Measurements from ENCODE around the gene SCN3A.

The SCN3A gene

GRCh38 chr2:165082479-165082878, 121.4 kb downstream of the SCN3A start:
- H3K4me1 ChIP-seq (ENCODE audit: control insufficient read depth in 1 of 2, insufficient read depth in 2 of 2, low read length in 2 of 2), result no peaks in the 10 kb centered on the region
- no peaks in the 10 kb centered on the region for H3K9me3 ChIP-seq (ENCODE audit: control insufficient read depth in 1 of 2, low read length in 2 of 2)
- H3K4me3 ChIP-seq (ENCODE audit: low read depth in 1 of 2, low read length in 2 of 2), result no peak overlapping the region
- H3K27ac ChIP-seq (ENCODE audit: low read depth, low read length), result no peak overlapping the region
- no peaks in the 10 kb centered on the region for H3K36me3 ChIP-seq (ENCODE audit: control insufficient read depth in 1 of 2, insufficient read depth in 2 of 2, low read length in 2 of 2)
- no peak overlapping the region for H3K9ac ChIP-seq (ENCODE audit: low read depth in 1 of 2, low read length in 2 of 2)
- H3K27me3 ChIP-seq (ENCODE audit: control insufficient read depth in 1 of 2, insufficient read depth in 2 of 2, low read length in 2 of 2), result no peaks in the 10 kb centered on the region

GRCh38 chr2:165081276-165081675, 122.6 kb downstream of the SCN3A start:
- no peak overlapping the region for H3K27ac ChIP-seq (ENCODE audit: low read depth, low read length)
- no peaks in the 10 kb centered on the region for H3K9me3 ChIP-seq (ENCODE audit: control insufficient read depth in 1 of 2, low read length in 2 of 2)
- H3K9ac ChIP-seq (ENCODE audit: low read depth in 1 of 2, low read length in 2 of 2), result no peak overlapping the region
- H3K4me1 ChIP-seq (ENCODE audit: control insufficient read depth in 1 of 2, insufficient read depth in 2 of 2, low read length in 2 of 2), result no peaks in the 10 kb centered on the region
- no peak overlapping the region for H3K4me3 ChIP-seq (ENCODE audit: low read depth in 1 of 2, low read length in 2 of 2)
- H3K36me3 ChIP-seq (ENCODE audit: control insufficient read depth in 1 of 2, insufficient read depth in 2 of 2, low read length in 2 of 2), result no peaks in the 10 kb centered on the region
- no peaks in the 10 kb centered on the region for H3K27me3 ChIP-seq (ENCODE audit: control insufficient read depth in 1 of 2, insufficient read depth in 2 of 2, low read length in 2 of 2)

GRCh38 chr2:165079432-165079831, 124.4 kb downstream of the SCN3A start:
- Histone ChIP-seq H3K27me3 (ENCODE audit: control insufficient read depth in 1 of 2, insufficient read depth in 2 of 2, low read length in 2 of 2) (no peaks in the 10 kb centered on the region), H3K4me3 (ENCODE audit: low read depth in 1 of 2, low read length in 2 of 2) (no peak overlapping the region), H3K9me3 (ENCODE audit: control insufficient read depth in 1 of 2, low read length in 2 of 2) (peaks cover 0 to 9% of the 10 kb centered on the region in 2 donors), H3K4me1 (ENCODE audit: control insufficient read depth in 1 of 2, insufficient read depth in 2 of 2, low read length in 2 of 2) (no peaks in the 10 kb centered on the region), H3K36me3 (ENCODE audit: control insufficient read depth in 1 of 2, insufficient read depth in 2 of 2, low read length in 2 of 2) (no peaks in the 10 kb centered on the region), H3K9ac (ENCODE audit: low read depth in 1 of 2, low read length in 2 of 2) (no peak overlapping the region), H3K27ac (ENCODE audit: low read depth, low read length) (no peak overlapping the region)

- no peaks in the 10 kb centered on the region for H3K4me1 ChIP-seq (ENCODE audit: control insufficient read depth in 1 of 2, insufficient read depth in 2 of 2, low read length in 2 of 2)
- no peak overlapping the region for H3K9ac ChIP-seq (ENCODE audit: low read depth in 1 of 2, low read length in 2 of 2)
- H3K27ac ChIP-seq (ENCODE audit: low read depth, low read length), result no peak overlapping the region
- H3K9me3 ChIP-seq (ENCODE audit: control insufficient read depth in 1 of 2, low read length in 2 of 2), result peaks cover 0 to 13% of the 10 kb centered on the region in 2 donors
- H3K36me3 ChIP-seq (ENCODE audit: control insufficient read depth in 1 of 2, insufficient read depth in 2 of 2, low read length in 2 of 2), result no peaks in the 10 kb centered on the region
- H3K4me3 ChIP-seq (ENCODE audit: low read depth in 1 of 2, low read length in 2 of 2), result no peak overlapping the region
- H3K27me3 ChIP-seq (ENCODE audit: control insufficient read depth in 1 of 2, insufficient read depth in 2 of 2, low read length in 2 of 2), result no peaks in the 10 kb centered on the region
Measured at GRCh38 chr2:165078913-165079312, 124.9 kb downstream of the SCN3A start.

- H3K27me3 ChIP-seq (ENCODE audit: control insufficient read depth in 1 of 2, insufficient read depth in 2 of 2, low read length in 2 of 2), result no peaks in the 10 kb centered on the region
Measured at GRCh38 chr2:165074884-165075283, 129.0 kb downstream of the SCN3A start.

GRCh38 chr2:165074323-165074722, 129.5 kb downstream of the SCN3A start:
- H3K27ac ChIP-seq (ENCODE audit: low read depth, low read length), result no peak overlapping the region
- no peaks in the 10 kb centered on the region for H3K27me3 ChIP-seq (ENCODE audit: control insufficient read depth in 1 of 2, insufficient read depth in 2 of 2, low read length in 2 of 2)
- no peak overlapping the region for H3K4me3 ChIP-seq (ENCODE audit: low read depth in 1 of 2, low read length in 2 of 2)
- no peaks in the 10 kb centered on the region for H3K4me1 ChIP-seq (ENCODE audit: control insufficient read depth in 1 of 2, insufficient read depth in 2 of 2, low read length in 2 of 2)
- H3K36me3 ChIP-seq (ENCODE audit: control insufficient read depth in 1 of 2, insufficient read depth in 2 of 2, low read length in 2 of 2), result no peaks in the 10 kb centered on the region
- no peak overlapping the region for H3K9ac ChIP-seq (ENCODE audit: low read depth in 1 of 2, low read length in 2 of 2)
- H3K9me3 ChIP-seq (ENCODE audit: control insufficient read depth in 1 of 2, low read length in 2 of 2), result peaks cover 0 to 13% of the 10 kb centered on the region in 2 donors

More at GRCh38 chr2:165074884-165075283, 129.0 kb downstream of the SCN3A start:
- Histone ChIP-seq H3K9ac (ENCODE audit: low read depth in 1 of 2, low read length in 2 of 2) (no peak overlapping the region), H3K4me1 (ENCODE audit: control insufficient read depth in 1 of 2, insufficient read depth in 2 of 2, low read length in 2 of 2) (no peaks in the 10 kb centered on the region), H3K36me3 (ENCODE audit: control insufficient read depth in 1 of 2, insufficient read depth in 2 of 2, low read length in 2 of 2) (no peaks in the 10 kb centered on the region), H3K27ac (ENCODE audit: low read depth, low read length) (no peak overlapping the region), H3K9me3 (ENCODE audit: control insufficient read depth in 1 of 2, low read length in 2 of 2) (peaks cover 0 to 13% of the 10 kb centered on the region in 2 donors), H3K4me3 (ENCODE audit: low read depth in 1 of 2, low read length in 2 of 2) (no peak overlapping the region)

GRCh38 chr2:165070076-165070475, 133.8 kb downstream of the SCN3A start:
- Histone ChIP-seq H3K36me3 (ENCODE audit: control insufficient read depth in 1 of 2, insufficient read depth in 2 of 2, low read length in 2 of 2) (no peaks in the 10 kb centered on the region), H3K4me3 (ENCODE audit: low read depth in 1 of 2, low read length in 2 of 2) (no peak overlapping the region), H3K27me3 (ENCODE audit: control insufficient read depth in 1 of 2, insufficient read depth in 2 of 2, low read length in 2 of 2) (no peaks in the 10 kb centered on the region), H3K9ac (ENCODE audit: low read depth in 1 of 2, low read length in 2 of 2) (no peak overlapping the region), H3K9me3 (ENCODE audit: control insufficient read depth in 1 of 2, low read length in 2 of 2) (peaks cover 0 to 9% of the 10 kb centered on the region in 2 donors), H3K4me1 (ENCODE audit: control insufficient read depth in 1 of 2, insufficient read depth in 2 of 2, low read length in 2 of 2) (no peaks in the 10 kb centered on the region), H3K27ac (ENCODE audit: low read depth, low read length) (no peak overlapping the region)

- no peaks in the 10 kb centered on the region for H3K4me1 ChIP-seq (ENCODE audit: control insufficient read depth in 1 of 2, insufficient read depth in 2 of 2, low read length in 2 of 2)
- H3K36me3 ChIP-seq (ENCODE audit: control insufficient read depth in 1 of 2, insufficient read depth in 2 of 2, low read length in 2 of 2), result no peaks in the 10 kb centered on the region
- H3K27me3 ChIP-seq (ENCODE audit: control insufficient read depth in 1 of 2, insufficient read depth in 2 of 2, low read length in 2 of 2), result no peaks in the 10 kb centered on the region
- no peak overlapping the region for H3K4me3 ChIP-seq (ENCODE audit: low read depth in 1 of 2, low read length in 2 of 2)
- H3K9me3 ChIP-seq (ENCODE audit: control insufficient read depth in 1 of 2, low read length in 2 of 2), result peaks cover 0 to under 1% of the 10 kb centered on the region in 2 donors
- H3K9ac ChIP-seq (ENCODE audit: low read depth in 1 of 2, low read length in 2 of 2), result no peak overlapping the region
- no peak overlapping the region for H3K27ac ChIP-seq (ENCODE audit: low read depth, low read length)
Measured at GRCh38 chr2:165069151-165069550, 134.7 kb downstream of the SCN3A start.

GRCh38 chr2:165068487-165068757, 135.4 kb downstream of the SCN3A start:
- H3K27me3 ChIP-seq (ENCODE audit: control insufficient read depth in 1 of 2, insufficient read depth in 2 of 2, low read length in 2 of 2), result no peaks in the 10 kb centered on the region
- no peaks in the 10 kb centered on the region for H3K9me3 ChIP-seq (ENCODE audit: control insufficient read depth in 1 of 2, low read length in 2 of 2)
- no peak overlapping the region for H3K9ac ChIP-seq (ENCODE audit: low read depth in 1 of 2, low read length in 2 of 2)
- H3K36me3 ChIP-seq (ENCODE audit: control insufficient read depth in 1 of 2, insufficient read depth in 2 of 2, low read length in 2 of 2), result no peaks in the 10 kb centered on the region
- no peak overlapping the region for H3K27ac ChIP-seq (ENCODE audit: low read depth, low read length)
- H3K4me3 ChIP-seq (ENCODE audit: low read depth in 1 of 2, low read length in 2 of 2), result no peak overlapping the region
- no peaks in the 10 kb centered on the region for H3K4me1 ChIP-seq (ENCODE audit: control insufficient read depth in 1 of 2, insufficient read depth in 2 of 2, low read length in 2 of 2)

GRCh38 chr2:165067643-165068486, 136.0 kb downstream of the SCN3A start:
- Histone ChIP-seq H3K9ac (ENCODE audit: low read depth in 1 of 2, low read length in 2 of 2) (no peak overlapping the region), H3K4me1 (ENCODE audit: control insufficient read depth in 1 of 2, insufficient read depth in 2 of 2, low read length in 2 of 2) (no peaks in the 10 kb centered on the region), H3K9me3 (ENCODE audit: control insufficient read depth in 1 of 2, low read length in 2 of 2) (no peaks in the 10 kb centered on the region), H3K4me3 (ENCODE audit: low read depth in 1 of 2, low read length in 2 of 2) (no peak overlapping the region), H3K27ac (ENCODE audit: low read depth, low read length) (no peak overlapping the region), H3K36me3 (ENCODE audit: control insufficient read depth in 1 of 2, insufficient read depth in 2 of 2, low read length in 2 of 2) (no peaks in the 10 kb centered on the region), H3K27me3 (ENCODE audit: control insufficient read depth in 1 of 2, insufficient read depth in 2 of 2, low read length in 2 of 2) (no peaks in the 10 kb centered on the region)
